Measurements from ENCODE around the gene SRMS.

GRCh38 chr20:63534427-63534830, 13.1 kb downstream of the SRMS start:
- TF ChIP-seq CTCF (IDR thresholded peaks at IDR 0.05): no peak
- TF ChIP-seq EZH2phosphoT487 (IDR thresholded peaks at IDR 0.05): no peak
- no peak for TF ChIP-seq EZH2 (IDR thresholded peaks at IDR 0.05)

Measured in neural progenitor cell (in vitro differentiated cells).